Islet of Langerhans (tissue), 1 donor: ENCODE data around the gene CNIH4.
A peak's percentile ranks its signal among the peaks of the same experiment; 100 is the strongest.
"Not testable (repeated sequence)": the region's sequence is repeated elsewhere in the genome, so short reads cannot be mapped to it uniquely, and the experiment has no call there.

Experiments used
- FAIRE-seq: peaks from one replicate; lab custom pipeline; 2011; peaks lifted over from hg19 to GRCh38; lab: Jason Lieb, UNC

CNIH4 gene

DNA sequence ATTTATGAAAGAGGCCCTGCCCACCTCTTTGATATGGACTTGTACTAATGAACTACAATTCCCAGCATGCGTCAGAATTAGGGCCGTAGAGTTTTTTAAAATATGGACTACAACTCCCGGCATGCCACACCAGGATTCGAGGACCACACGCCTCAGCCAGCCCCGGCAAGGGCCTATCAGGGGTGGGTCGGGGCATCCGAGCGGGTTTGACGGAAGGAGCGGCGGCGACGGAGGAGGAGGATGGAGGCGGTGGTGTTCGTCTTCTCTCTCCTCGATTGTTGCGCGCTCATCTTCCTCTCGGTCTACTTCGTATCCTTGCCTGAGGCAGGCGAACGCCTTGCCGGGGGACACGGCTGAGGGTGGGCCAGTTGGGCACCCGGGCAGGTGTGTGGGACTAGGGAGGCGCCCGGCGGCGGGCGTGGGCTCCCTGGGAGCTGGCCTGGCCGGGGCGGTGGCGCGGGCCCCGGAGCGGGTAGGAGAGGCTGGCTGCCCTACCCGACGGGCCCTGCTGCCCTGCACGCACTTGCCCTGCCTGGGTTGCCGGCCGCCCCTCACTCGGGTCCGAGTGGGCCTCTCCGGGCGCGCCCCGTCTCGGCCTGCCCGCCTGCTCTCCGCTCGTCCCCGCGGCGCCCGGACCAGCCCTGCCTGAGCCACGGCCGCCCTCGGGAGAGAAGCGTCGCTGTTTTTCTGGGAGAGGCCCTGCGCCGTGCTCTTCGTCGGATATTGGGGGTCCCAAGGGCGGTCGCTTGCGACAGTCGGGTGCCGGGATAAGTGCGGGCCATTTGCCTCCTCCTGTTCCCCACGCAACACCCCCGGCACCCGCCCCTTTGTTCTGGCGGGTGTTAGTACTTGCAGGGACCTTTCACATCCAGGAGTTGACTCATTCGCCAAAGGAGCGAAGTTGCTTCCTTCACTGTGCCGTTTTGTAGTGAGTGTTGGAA is at the start of gene CNIH4:
TSS of gene CNIH4 (plus strand) at position 195 of the 941 bp plus-strand sequence. CDS start at position 241, 46 bp downstream.
- peak; percentile 86 for FAIRE-seq

DNA sequence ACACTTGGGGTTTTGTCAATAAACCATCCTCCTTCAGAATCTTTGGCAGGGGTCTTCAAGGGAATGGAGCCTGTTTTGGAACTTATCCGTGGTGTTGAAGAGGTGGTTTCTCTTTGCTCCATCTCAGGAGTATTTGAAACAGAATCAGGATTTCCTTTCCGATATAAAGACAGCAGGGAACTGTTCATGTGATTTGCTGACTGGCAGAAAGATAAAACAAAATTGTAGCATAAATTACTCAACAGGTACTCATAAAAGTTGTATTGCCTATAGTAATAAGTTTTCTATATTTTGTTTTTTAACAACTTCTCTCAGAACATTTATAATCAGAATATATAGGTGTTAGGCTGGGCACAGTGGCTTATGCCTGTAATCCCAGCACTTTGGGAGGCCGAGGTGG is 48.6 kb upstream of the CNIH4 start:
- FAIRE-seq, result no peak

GRCh38 chr1:224311503-224311902 is 45.2 kb upstream of the CNIH4 start:
- not testable (repeated sequence) for FAIRE-seq

- no peak for FAIRE-seq
Measured at GRCh38 chr1:224312025-224312424, 44.7 kb upstream of the CNIH4 start.

GRCh38 chr1:224317383-224318045 is 39.2 kb upstream of the CNIH4 start:
- no peak for FAIRE-seq

DNA sequence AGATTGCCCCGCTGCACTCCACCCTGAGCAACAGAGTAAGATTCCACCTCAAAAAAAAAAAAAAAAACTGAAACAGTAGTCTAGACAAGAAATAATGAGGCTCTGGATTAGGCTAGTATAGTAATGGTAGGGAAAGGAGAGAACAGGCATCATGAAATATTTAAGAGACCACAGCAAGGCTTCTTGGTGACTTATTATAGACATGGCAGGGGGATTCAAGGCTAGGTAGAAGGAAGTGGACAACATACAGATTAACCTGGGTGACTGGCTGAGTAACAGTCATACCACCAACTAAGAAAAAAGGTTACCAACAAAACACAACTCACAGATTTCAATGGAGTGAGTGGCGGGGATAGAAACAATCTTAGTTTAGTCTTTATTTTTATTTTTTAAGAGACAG is 35.0 kb upstream of the CNIH4 start:
- no peak for FAIRE-seq

DNA sequence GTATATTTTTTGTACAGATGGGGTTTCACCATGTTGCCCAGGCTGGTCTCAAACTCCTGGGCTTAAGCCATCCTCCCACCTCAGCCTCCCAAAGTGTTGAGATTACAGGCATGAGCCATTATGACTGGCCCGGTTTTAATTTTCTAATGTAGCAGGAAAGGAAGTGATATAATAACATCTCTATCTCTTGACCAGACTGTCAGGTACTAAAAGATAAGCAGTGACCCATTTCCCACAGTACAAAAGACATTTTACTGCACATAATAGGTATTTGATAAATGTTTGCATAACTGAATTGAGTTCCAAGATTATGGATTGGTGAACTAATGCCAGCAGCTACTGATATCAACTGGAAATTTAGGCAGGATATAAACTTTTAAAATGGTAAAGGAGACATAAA is 30.7 kb upstream of the CNIH4 start:
- FAIRE-seq, result no peak

DNA sequence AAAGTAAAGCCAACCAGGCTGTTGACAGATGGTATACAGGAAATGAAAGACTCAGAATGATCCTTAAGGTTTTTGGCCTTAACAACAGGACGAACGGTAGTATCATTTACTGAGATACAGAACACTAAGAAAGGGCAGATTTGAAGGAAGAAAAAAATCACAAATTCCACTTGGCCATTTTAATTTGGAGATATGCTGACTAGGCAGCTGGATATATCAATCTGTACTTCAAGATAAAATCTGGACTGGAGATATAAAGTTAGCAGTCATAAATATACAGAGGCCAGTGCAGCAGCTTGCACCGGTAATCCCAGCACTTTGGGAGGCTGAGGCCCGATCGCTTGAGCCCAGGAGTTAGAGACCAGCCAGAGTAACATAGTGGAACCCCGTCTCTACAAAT is 28.0 kb upstream of the CNIH4 start:
- FAIRE-seq, result no peak

- no peak for FAIRE-seq
Measured at GRCh38 chr1:224329484-224329841, 27.2 kb upstream of the CNIH4 start.

DNA sequence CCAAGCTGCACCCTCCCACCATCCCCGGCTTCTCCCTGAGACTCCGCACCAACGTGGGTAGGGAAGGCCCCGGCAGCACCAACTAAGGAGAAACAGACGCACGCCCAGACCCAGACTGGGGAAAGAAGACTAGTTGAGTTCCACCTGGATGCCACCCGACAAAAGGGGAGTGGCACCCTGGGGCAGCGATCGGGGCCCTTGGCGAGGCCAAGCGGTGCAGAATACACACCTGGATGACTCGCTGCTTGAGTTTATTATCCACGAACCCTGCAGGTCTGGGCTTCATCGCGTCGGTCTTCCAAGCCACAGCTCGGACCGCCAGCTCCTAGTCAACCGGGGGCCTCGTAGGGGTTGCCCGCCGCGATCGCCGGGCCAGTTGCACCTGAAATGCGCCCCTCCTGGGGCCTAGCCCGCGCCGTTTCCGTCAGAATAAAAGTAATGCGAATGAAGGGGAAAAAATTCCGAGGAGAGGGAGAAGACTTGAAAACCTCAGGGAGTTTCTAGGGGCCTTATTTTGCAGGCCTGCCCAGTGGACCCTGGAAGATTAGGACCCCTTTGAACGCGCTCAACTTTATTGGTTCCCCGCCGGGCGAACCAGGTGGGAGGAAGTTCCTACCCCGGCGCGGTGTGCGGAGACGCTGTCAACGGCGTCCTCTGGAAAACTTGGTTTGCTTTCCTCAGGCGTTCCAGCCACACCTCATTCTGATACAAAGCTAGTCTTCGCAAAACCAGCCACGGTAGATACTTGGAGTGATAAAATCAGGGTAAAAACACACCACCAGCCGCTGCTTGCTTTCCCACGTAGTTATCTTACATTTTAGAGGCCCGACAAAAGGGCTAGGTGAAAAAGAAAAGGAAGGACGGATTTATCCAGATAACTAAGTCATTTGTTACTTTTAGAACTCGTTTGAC is 26.6 kb upstream of the CNIH4 start, which contains the start of gene NVL:
TSS of gene NVL (minus strand) at position 331 of the 912 bp plus-strand sequence. CDS start at position 286, 45 bp downstream.
- peak; percentile 30 for FAIRE-seq

- no peak for FAIRE-seq
Measured at GRCh38 chr1:224331326-224331725, 25.4 kb upstream of the CNIH4 start.

DNA sequence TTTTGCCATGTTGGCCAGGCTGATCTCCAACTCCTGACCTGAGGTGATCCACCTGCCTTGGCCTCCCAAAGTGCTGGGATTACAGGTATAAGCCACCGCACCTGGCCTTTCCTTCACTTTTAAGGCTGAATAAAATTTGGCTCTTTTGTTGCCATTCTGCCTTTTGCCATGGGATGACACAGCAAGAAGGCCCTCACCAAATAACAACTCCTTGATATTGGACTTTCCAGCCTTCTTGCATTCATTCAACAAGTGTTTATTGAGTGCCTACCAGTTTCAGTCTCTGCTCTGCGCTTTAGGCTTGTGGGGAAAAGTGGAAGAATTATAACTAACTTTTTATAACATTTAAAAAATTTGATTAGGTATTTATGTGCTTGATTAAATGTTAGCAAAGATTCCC is 24.9 kb upstream of the CNIH4 start:
- no peak for FAIRE-seq

- peak; percentile 53 for FAIRE-seq
Measured at GRCh38 chr1:224333309-224333926, 23.3 kb upstream of the CNIH4 start.

- FAIRE-seq, result no peak
Measured at GRCh38 chr1:224333939-224334786, 22.5 kb upstream of the CNIH4 start.

DNA sequence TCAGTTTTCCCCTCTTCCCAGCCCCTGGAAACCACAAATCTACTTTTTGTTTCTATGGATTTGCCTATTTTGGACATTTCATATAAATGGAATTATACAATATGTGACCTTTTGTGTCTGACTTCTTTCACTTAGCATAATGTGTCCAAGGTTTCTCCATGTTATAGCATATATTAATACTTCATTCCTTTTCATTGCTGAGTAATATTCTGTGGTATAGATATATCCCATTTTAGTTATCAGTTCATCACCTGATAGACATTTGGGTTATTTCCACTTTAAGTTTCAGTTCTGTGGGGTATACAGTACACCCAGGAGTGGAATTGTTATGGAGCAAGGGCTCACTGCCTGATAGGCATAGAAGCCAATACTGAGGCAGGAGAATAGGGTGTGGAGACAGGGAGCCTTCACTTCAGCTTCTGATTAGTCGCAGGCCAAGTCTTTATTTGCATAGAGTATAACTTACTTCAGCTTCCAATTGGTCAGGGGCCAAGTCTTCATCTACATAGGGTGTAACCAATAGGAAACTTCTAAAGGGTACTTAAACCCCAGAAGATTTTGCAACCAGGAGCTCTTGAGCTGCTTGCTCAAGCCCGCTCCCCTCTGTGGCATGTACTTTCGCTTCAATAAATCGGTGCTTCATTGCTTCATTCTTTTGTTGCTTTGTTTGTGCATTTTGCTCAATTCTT is 18.4 kb upstream of the CNIH4 start:
- no peak for FAIRE-seq

GRCh38 chr1:224339442-224340033 is 17.1 kb upstream of the CNIH4 start:
- FAIRE-seq, result no peak

DNA sequence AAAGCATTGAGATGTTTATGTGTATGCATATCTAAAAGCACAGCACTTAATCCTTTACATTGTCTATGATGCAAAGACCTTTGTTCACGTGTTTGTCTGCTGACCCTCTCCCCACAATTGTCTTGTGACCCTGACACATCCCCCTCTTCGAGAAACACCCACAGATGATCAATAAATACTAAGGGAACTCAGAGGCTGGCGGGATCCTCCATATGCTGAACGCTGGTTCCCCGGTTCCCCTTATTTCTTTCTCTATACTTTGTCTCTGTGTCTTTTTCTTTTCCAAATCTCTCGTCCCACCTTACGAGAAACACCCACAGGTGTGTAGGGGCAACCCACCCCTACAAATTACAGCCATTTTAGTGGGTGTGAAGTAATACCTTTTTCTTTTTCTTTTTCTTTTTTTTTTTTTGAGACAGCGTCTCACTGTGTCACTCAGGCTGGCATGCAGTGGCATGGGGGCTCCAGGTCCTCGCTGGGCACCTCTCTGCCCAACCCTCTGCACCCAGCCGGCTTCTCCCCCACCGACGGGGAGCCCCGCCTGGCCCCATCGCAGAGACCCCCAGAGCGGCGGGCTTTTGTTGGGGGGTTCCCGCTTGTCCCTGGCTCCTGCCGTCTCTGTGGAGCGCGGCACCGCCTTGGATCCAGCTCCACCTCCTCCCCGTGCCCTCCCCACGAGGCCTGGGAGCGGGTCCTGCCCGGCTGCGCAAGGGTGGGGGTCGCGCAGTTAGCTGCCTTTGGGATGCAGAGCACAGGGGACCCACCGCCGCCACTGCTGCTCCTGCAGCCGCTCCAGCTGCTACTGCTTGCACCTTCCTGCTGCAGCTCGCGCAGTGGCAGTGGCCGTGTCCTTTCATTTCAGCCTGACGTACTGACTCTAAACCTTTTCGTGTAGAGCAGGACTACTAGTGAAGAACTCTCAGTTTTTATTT is 16.0 kb upstream of the CNIH4 start:
- not testable (repeated sequence) for FAIRE-seq

GRCh38 chr1:224343679-224344078 is 13.0 kb upstream of the CNIH4 start:
- no peak for FAIRE-seq

GRCh38 chr1:224348137-224348536 is 8.5 kb upstream of the CNIH4 start:
- no peak for FAIRE-seq
